Measurements from ENCODE around the gene HYLS1.
"Not testable (repeated sequence)": the region's sequence is repeated elsewhere in the genome, so short reads cannot be mapped to it uniquely, and the experiment has no call there.

Gene HYLS1, protein sequence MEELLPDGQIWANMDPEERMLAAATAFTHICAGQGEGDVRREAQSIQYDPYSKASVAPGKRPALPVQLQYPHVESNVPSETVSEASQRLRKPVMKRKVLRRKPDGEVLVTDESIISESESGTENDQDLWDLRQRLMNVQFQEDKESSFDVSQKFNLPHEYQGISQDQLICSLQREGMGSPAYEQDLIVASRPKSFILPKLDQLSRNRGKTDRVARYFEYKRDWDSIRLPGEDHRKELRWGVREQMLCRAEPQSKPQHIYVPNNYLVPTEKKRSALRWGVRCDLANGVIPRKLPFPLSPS

DNA sequence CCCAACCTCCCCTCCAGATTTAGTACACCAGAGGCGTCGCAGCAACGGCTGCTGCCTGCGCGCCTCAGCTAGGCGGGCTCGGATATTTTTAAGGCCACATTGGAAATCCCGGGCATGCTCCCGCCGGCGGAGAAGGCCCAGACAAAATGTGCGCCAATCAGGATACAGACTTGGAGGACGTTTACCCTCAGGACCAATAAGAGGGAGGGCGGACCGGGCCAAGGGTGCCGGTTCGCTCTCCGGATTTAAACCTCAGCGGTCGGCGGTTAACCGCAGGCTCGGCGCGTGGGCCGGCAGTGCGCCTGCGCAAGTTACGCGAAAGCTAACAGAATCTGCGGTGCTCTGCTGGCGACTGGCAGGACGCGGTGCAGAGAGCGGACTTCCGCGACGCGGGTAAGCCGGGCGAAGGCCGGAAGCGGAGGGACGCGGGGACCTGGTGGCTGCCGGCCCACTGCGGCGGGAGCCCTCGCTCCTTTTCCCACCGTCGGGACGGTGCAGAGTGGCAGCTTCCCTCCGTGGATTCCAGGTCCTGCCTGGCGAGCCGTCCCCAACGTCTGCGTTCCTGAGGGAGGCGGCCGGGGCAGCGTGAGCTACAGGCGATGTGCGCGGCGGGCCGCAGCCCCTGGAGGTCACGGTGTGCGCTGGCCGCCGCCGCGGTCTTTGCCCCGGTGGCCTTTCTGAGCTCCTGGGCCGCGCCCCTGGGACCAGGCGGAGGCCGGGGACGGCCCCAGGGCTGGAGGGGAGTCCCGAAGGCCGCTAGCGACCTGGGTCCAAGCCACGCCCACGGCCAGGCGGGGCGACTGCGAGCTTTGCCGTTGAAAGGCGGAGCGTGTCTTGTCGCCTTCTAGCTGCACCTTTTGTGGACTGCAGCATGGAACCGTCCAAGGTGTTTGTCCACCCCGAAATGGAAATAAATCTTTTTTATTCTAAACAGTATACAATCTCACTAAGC lies at the start of gene HYLS1:
Gene HYLS1, plus strand, starts transcription at position 296 of the 952 bp plus-strand sequence. CDS start 11,701 bp downstream, outside the sequence.
- ATAC-seq (peak; percentile 95), DNase-seq (peak; percentile 98)

DNA sequence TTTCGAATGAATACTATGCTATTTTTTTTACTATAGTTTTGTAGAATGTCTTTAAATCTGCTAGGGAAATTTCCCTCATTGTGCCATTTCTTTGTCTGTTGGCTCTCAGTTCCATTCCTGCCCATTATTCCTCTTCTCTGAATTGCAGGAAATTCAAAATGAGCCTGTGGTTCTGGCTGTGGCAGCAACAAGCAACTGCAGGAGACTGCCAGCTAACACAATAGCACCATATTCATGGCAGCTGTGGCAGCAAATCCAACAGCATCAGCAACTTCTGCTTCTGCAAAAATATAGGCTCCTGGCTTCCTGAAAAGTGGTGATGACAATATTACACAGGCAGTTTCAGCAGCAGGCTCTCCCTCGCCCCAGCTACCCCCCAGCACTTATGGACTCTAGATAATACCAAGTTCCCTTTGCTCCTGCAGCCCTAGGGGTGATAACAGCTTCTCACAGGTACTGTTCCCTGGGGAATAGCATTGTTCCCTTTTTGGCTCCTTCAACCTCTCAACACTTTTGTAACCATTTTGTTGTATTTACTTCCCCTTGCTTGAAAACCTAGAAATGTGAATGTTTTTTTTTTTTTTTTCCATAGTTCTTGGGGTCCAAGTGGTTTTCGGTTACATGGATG lies 45.0 kb upstream of the HYLS1 start:
- DNase-seq (no peak), ATAC-seq (no peak)

DNA sequence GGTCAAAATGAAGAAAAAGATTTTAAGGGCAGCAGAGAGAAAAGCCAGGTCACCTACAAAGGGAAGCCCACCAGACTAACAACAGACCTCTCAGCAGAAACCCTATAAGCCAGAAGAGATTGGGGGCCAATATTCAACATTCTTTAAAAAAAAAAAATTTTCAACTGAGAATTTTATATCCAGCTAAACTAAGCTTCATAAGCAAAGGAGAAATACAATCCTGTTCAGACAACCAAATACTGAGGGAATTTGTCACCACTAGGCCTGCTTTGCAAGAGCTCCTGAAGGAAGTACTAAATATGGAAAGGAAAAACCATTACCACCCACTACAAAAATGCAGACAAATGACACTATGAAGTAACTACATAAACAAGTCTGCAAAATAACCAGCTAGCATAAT lies 41.3 kb upstream of the HYLS1 start:
- DNase-seq (no peak), ATAC-seq (no peak)

DNA sequence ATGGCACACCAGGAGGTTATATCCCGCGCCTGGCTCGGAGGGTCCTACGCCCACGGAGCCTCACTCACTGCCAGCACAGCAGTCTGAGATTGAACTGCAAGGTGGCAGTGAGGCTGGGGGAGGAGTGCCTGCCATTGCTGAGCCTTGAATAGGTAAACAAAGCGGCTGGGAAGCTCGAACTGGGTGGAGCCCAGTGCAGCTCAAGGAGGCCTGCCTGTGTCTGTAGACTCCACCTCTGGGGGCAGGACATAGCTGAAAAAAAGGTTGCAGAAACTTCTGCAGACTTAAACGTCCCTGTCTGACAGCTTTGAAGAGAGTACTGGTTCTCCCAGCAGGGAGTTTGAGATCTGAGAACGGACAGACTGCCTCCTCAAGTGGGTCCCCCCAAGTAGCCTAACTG lies 29.8 kb upstream of the HYLS1 start:
- not testable (repeated sequence) for ATAC-seq

DNA sequence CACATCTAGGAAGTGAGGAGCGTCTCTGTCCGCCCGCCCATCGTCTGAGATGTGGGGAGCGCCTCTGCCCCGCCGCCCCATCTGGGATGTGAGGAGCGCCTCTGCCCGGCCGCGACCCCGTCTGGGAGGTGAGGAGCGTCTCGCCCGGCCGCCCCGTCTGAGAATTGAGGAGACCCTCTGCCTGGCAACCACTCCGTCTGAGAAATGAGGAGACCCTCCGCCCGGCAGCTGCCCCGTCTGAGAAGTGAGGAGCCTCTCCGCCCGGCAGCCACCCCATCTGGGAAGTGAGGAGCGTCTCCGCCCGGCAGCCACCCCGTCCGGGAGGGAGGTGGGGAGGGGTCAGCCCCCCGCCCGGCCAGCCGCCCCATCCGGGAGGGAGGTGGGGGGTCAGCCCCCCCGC lies 24.7 kb upstream of the HYLS1 start:
- not testable (repeated sequence) for ATAC-seq, DNase-seq

More for the DNA sequence above, 29.8 kb upstream of the HYLS1 start:
- DNase-seq = not testable (repeated sequence)

DNA sequence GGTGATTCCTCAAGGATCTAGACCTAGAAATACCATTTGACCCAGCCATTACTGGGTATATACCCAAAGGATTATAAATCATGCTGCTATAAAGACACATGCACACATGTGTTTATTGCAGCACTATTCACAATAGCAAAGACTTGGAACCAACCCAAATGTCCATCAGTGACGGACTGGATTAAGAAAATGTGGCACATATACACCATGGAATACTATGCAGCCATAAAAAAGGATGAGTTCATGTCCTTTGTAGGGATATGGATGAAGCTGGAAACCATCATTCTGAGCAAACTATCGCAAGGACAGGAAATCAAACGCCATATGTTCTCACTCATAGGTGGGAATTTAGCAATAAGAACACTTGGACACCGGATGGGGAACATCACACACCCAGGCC lies 22.1 kb upstream of the HYLS1 start:
- not testable (repeated sequence) for DNase-seq, ATAC-seq

DNA sequence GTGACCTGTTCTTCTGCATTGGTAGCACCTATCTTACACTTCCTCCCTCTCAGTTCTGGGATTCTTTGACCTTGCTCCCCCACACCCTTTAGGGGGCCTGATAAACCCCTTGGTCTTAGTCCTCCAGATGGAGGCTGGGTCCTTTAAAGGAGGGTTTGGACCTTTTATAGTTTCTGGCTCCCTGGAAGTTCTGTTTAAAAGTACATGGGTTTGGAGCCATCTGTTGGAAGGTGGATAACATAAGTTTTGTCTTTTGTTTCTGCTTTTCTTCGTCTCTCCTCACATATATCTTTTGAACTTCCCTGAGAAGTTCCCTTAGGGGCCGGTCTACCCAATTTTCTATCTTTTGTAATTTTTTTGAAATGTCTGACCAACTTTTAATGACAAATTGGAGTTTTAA lies 17.9 kb upstream of the HYLS1 start:
- DNase-seq (no peak), ATAC-seq (no peak)

DNA sequence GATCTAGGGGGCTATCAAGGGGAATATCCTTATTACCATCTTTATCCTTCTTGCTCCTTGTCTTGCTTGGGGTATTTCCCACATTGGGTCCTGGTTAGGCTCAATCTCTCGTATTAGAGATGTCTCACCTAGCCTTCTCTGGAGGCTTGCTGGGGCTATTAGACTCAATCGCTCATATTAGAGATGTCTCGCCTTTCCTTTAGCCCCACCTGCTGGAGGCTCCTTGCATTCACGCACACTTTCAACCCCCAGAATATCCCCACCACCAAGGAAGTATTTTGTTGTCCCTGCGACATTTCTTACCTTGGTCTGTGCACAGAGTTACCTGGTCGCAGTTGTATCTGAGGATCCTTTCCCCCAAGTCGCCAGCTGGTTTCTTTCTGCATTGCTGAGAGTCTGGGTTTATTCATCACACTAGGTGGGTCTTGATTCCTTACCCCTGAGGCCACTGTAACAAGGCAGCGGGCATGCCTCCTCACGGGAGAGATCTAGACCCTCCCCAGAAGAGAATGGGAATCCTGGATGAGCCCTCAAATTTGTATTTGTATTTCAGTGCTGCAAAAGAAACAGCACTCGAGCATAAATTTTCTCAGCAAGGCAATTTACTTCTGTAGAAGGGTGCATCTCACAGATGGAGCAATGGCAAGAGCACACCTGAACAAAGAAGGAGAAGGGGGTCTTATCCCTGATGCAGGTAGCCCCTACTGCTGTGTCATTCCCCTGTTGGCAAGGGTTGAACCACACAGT lies 15.9 kb upstream of the HYLS1 start:
- DNase-seq (peak; percentile 39), ATAC-seq (no peak)

DNA sequence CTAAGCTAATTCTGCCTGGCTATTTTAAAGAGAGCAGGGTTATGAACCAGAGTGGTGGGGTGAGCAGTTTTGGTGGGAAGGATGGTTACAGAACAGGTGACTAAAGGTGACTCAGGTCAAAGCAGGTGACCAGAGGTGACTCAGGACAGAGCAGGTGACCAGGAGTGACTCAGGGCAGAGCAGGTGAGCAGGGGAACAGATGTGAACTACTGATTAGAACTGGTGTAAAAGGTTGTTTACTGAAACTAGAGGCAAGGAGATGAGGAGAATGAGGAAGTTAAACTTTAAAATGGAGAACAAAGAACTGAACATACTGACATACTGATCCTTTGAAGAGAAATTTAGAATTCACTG lies 15.4 kb upstream of the HYLS1 start:
- DNase-seq (no peak), ATAC-seq (no peak)

DNA sequence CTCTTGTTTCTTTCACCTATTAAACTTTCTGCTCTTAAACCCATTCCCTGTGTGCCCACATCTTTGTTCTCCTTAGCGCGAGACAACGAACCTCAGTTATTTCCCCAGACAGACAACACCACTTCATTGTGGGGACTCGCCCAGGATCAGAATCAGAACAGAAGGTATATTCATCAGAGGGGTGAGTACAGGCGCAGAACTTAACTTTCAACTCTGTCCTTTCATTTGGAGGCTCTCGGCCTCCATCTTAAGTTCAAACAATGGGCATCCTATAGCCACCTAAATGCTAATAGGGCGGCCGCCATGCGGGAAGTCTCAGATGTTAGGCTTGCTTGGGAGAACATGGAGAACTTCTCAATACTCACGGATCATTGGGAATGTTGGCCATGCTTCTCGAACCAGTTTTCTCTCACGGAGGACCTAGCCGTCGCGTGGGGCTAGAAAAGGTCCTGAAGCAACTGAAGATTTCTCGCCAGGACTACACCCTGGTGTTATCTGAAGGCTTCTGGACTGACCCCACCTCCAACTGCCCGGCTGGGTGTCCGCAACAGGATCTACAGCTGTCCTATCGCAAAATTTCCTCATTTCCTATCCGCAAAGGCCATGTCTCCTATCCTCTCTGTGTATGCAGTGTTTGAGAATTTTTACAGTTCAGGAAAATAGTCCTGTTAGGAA lies 13.4 kb upstream of the HYLS1 start:
- ATAC-seq = no peak
- DNase-seq = no peak

DNA sequence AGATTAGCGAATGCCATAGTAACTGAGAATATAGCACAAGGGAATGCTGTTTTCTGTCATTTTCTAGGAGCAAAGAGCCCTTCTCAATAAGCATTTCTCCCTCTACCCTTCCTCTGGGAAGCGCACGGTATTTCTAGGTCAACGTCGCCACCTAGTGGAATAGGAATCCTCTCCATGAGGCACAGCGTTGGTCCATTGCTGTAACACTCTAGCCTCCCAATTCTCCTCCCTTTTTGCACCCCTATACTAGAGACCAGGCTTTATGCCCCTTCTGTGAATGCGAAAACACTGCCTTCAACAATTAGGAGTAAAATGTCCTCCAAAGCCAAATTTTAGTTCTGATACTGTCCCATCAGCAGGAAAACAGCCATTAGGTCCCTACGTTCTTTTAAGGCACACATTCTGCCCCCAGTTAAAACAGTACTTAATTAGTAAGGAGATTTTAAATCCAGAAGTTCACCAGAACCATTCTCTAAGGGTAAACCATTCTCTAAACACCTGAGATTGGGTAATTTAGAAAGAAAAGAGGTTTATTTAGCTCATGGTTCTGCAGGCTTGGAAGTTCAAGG lies 12.8 kb upstream of the HYLS1 start:
- ATAC-seq (peak; percentile 76), DNase-seq (peak; percentile 59)

DNA sequence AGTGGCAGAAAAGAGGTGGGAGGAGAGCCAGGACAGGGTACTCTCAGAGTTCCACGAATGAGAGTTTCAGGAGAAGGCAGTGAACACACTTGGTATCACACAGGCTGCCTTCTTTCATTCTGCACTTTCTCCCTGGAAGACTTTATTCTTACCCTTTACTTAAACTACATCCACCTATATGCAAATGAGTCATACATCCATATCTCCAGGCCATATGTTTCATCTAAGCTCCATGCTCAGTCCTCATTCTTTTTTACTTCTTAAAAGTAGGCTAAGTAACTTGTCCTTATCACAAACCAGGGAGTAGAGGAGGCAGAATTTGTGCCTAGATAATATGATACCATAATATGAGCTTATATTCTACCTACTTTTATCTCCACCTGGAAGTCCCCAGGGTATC lies 6.2 kb upstream of the HYLS1 start:
- no peak for ATAC-seq

DNA sequence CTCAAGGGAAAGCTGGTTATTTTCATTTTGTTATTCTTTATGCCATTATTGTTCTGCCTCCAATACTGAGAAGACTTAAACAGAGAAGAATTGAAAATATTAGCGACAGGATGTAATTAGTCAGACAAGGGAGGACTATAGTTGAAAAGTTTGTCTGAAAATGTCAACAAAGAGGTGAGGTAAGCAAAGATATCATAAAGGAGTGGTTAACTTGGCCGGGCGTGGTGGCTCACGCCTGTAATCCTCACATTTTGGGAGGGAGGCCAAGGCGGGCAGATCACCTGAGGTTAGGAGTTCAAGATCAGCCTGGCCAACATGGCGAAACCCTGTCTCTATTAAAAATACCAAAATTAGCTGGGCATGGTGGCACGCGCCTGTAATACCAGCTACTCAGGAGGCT lies 4.1 kb upstream of the HYLS1 start:
- DNase-seq (no peak), ATAC-seq (no peak)

More for the DNA sequence above, 6.2 kb upstream of the HYLS1 start:
- DNase-seq = no peak

DNA sequence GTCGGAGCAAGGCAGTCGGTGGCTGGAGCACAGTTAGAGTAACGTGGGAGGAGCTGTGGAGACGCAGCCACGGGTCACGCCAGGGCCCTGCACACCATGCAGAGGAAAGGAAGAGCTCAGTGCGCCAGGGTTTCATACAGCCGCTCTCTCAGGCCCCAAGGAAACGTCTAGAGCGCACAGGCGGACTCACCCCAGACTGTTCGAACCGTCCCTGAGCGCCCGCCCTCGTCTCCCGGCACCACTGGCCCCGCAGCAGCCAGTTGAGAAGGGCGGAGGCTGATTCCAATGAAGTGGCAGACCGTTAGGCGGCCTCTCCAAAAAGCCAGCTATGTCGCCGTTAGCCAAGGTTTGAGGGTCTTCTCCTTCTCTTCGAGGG lies 483 bp upstream of the HYLS1 start:
- DNase-seq (peak; percentile 48), ATAC-seq (peak; percentile 10)

DNA sequence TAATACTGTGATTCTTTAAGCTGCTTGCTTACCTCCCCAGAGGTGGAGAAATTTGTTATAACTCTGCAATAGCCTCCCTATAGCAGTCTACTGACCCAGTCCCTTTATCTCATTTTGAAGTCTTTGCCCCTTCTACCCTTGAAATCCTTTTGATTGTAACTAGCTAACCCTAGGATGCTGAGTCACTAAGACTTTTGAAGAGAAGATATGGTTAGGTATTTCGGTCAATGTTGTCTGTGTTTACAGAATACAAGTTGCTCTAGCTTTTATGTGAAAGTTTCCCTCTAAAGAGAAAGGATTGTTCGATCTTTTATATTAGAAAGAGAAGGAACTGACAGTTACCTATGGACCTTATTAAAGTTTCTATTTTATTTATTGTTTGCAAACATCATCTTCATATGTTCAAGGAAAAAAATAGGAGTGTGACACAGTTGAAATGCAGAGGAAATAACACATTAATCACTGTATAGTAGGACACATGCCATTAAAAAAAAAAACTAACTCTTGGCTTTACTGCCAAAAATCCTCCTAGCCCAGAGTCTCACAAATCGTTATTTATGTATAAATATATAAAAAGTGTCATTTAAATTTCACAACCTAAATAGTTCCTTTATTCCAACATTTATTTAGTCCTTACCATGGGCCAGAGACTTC lies 3.1 kb downstream of the HYLS1 start:
- DNase-seq (no peak), ATAC-seq (no peak)

DNA sequence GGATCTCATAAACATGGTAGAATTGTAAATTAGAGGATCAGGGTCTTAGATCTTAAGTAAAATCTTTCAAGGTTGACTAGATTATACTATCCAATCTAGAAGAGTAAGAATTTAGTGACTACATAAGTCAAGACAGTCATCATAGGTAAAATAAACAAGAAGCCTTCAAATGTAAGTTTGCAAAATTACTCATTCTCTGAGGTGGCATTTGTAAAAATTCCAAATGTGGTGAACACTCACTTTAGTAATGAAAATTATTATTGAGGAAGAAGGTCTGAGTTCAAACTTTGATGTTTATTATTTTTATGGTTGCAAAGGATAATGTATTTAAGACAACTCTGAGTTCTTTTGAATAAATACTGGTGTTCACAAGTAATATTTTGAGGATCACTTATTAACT lies 4.6 kb downstream of the HYLS1 start:
- ATAC-seq = no peak

DNA sequence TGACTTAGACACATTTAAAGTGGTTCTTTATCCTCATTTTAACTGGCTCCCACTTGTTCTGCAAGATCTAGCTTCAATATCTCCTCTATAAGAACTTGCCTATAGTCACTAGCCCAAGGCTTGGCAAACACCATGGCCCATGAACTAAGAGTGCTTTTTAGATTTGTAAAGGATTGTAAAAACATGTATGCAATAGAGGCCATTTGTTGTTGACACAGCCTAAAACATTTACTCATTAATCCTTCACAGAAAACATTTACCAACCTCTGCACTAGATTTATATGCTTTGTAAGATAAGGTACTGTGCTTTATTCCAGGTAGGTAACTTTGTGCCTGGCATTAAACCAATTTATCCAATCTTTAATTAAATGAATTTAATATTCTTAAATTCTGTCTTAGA lies 5.5 kb downstream of the HYLS1 start:
- ATAC-seq (no peak), DNase-seq (no peak)

More for the DNA sequence above, 4.6 kb downstream of the HYLS1 start:
- DNase-seq = no peak

DNA sequence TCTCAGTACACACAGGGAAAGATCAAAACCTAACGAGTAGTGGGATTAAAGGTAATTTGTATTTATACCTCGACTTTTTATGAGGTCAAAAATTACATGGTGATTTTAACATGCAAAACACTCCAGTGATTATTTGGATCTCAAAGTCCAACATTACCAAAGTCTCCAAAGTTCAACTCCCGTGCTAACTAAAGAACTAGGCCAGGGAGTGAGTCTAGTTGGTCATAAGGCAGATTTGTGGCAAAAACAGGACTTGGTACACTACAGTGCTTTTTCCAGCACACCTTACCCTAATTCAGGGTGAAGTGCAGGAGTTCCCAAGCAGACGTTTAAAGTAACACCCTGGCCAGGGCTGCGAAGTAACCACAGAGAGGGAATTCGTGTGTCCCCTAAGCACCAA lies 14.4 kb downstream of the HYLS1 start:
- ATAC-seq (no peak), DNase-seq (no peak)

DNA sequence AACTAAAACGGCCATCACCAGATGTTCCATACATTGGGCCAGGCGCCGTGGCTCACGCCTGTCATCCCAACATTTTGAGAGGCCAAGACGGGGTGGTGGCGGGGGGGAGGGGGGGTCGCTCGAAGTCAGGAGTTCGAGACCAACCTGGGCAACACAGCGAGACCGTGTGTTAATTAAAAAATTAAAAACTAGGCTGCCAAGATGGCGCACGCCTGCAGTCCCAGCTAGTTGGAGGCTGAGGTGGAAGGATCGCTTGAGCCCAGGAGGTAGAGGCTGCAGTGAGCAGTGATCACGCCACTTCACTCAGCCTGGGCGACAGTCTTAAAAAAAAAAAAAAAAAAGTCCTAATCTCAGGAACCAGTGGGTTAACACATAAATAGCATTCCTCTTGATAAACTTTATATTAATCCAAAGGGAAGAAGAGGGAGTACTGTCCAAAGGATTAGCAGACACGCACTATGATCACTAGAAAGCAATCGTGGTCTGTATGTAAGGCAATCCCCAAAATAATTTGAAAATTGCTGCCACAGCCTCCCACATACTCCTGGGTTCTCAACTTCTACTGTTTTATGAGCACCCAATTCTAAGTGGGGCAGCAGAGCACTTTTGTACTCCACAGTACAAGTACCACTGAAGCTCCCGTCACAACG lies 14.9 kb downstream of the HYLS1 start:
- DNase-seq (no peak), ATAC-seq (no peak)

All from stimulated activated naive CD8-positive, alpha-beta T cell treated with anti-CD3 and anti-CD28 coated beads, Interleukin-15, Interleukin-2, amounts not matched to agents 100 U/mL and 50 U/mL, for 24 hours (primary cell).